ENCODE results near the gene PHF12.

DNA sequence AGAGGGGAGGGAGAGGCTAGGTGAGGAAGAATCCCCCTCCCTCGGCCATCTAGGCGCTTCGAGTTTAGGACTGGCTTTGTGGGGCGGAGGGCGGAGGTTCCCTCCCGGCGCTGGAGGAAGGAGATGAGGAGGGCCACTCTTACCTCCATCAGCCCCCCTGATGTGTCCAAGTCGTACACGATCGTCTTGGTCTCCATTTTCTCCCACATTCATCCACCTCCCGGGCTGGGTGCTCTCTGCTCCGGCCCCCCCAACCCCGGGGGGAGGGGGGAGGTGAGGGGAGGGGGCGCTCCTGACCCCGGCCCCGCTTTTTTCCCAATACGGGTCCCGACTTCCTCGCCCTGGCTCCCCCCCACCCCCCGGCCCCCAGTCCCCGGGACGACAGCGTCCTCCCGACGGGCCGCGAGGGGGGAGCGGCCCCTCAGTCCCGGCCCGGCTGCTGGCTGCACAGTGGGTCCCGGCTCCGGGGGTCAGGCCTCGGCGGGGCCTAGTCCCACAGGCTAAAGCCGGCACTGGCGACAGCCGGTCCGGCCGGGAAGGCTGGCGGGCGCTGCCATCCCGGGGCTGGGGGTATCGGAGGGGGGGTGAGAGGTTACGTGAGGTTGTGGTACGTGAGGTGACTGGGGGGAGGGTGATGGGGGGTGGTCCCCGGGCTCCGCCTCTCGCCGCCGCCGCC, 428 bp downstream of the PHF12 start:
- TF ChIP-seq POLR2A (IDR thresholded peaks at IDR 0.05): peak in 1 of 2 donors; percentile 2
- no peak for TF ChIP-seq CTCF (IDR thresholded peaks at IDR 0.05)

Data from Peyer's patch (tissue), 4 donors.